IPS-20b (cell line): ENCODE measurements around the gene TMIGD3.

Source experiments
- H3K27ac ChIP-seq: one replicate; pipeline ENCODE4 v1.5.1; 2013; ENCODE audit warnings: low read length
- H3K27me3 ChIP-seq: 2 replicates; pipeline ENCODE4 v1.6.1; 2013; ENCODE audit warnings: mild to moderate bottlenecking, low read length, inconsistent platforms; ENCODE audit not compliant: insufficient read depth
- H3K36me3 ChIP-seq: 2 replicates; pipeline ENCODE4 v1.6.1; 2013; ENCODE audit warnings: low read depth, mild to moderate bottlenecking, inconsistent platforms, low read length, moderate library complexity; ENCODE audit not compliant: insufficient read depth
- H3K4me1 ChIP-seq: 2 replicates; pipeline ENCODE4 v1.6.1; 2013; ENCODE audit warnings: mild to moderate bottlenecking, control low read depth, inconsistent platforms, low read length, moderate library complexity; ENCODE audit not compliant: insufficient read depth
- H3K4me3 ChIP-seq: 2 replicates; pipeline ENCODE4 v1.5.1; 2013; ENCODE audit warnings: mild to moderate bottlenecking, low read length, inconsistent platforms
- H3K9ac ChIP-seq: 2 replicates; pipeline ENCODE4 v1.6.1; 2013; ENCODE audit warnings: low read depth, mild to moderate bottlenecking, inconsistent platforms, low read length, moderate library complexity
- H3K9me3 ChIP-seq: 2 replicates; pipeline ENCODE4 v1.6.1; 2013; ENCODE audit warnings: mild to moderate bottlenecking, low read depth, low read length, inconsistent platforms; ENCODE audit not compliant: insufficient read depth

TMIGD3 gene

DNA sequence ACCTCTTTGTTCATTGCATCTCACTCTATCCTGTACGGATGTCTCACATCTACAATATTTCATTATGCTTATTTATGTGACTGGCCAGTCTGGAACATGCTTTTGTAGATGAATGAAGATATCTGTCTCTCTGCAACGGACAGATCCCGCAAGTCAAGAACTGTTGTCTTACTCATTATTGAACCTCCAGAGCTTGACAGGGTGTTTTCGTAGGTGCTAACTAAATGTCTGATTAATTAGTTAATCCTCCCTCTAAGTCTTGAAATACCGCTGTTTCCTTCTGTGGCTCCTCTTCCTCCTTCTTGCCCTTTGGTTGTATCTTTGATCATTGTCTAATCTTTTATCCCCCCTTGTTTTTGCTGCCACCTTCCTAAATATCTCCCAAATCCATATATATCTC is 32.8 kb downstream of the TMIGD3 start:
- Histone ChIP-seq H3K27me3 (no peaks in the 10 kb centered on the region), H3K27ac (no peak overlapping the region), H3K36me3 (no peaks in the 10 kb centered on the region), H3K9ac (no peak overlapping the region), H3K4me1 (no peaks in the 10 kb centered on the region), H3K4me3 (no peak overlapping the region), H3K9me3 (no peaks in the 10 kb centered on the region)

- no peak overlapping the region for H3K27ac ChIP-seq
- H3K9me3 ChIP-seq: no peaks in the 10 kb centered on the region
- no peaks in the 10 kb centered on the region for H3K4me1 ChIP-seq
- no peaks in the 10 kb centered on the region for H3K36me3 ChIP-seq
- H3K27me3 ChIP-seq: no peaks in the 10 kb centered on the region
- H3K9ac ChIP-seq: no peak overlapping the region
- H3K4me3 ChIP-seq: no peak overlapping the region
These were observed 33.9 kb downstream of the TMIGD3 start for GRCh38 chr1:111469539-111469938.

- no peak overlapping the region for H3K9ac ChIP-seq
- no peaks in the 10 kb centered on the region for H3K9me3 ChIP-seq
- no peaks in the 10 kb centered on the region for H3K27me3 ChIP-seq
- no peaks in the 10 kb centered on the region for H3K4me1 ChIP-seq
- no peak overlapping the region for H3K4me3 ChIP-seq
- H3K27ac ChIP-seq: no peak overlapping the region
- no peaks in the 10 kb centered on the region for H3K36me3 ChIP-seq
These were observed 34.7 kb downstream of the TMIGD3 start for GRCh38 chr1:111468717-111469100.

DNA sequence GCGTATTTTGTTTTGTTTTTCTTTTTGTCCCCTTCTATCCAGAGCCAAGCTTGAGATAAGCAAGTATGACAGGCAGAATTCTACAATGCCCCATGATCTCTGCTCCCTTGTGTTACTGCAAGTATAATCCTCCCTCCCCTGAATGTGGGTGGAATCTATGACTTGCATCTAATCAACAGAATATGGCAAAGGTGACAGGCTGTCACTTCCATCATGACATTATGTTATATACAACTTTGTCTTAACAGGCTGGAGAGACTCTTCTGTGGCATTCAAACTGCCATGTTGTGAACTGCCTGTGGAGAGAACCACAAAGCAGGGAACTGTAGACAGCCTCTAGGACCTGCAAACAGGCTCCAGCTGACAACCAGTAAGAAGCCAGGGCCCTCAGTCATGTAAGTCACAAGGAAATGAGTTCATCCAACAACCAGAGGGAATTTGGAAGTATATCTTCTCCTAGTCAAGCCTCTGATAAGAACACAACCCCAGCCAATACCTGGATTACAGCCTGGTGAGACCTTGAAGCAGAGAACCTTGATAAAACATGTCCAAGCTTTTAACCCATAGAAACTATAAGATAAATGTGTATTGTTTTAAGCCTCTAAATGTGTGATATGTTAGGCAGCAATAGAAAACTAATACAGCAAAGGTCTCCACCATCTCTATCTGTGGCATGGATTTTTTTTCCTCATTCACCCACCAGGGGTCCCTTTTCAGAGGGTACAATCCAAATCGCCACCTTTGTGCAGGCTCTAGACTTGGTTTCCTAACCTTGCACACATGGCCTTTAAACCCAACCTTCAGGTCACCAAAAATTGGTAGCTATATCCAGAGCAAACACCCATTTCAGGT is 35.3 kb downstream of the TMIGD3 start:
- H3K4me1 ChIP-seq: no peaks in the 10 kb centered on the region
- H3K27ac ChIP-seq: no peak overlapping the region
- H3K9me3 ChIP-seq: no peaks in the 10 kb centered on the region
- no peak overlapping the region for H3K9ac ChIP-seq
- no peak overlapping the region for H3K4me3 ChIP-seq
- H3K36me3 ChIP-seq: no peaks in the 10 kb centered on the region
- H3K27me3 ChIP-seq: no peaks in the 10 kb centered on the region

- Histone ChIP-seq H3K9me3 (no peaks in the 10 kb centered on the region), H3K27me3 (no peaks in the 10 kb centered on the region), H3K4me3 (no peak overlapping the region), H3K4me1 (no peaks in the 10 kb centered on the region), H3K27ac (no peak overlapping the region), H3K36me3 (peaks cover 11% of the 10 kb centered on the region), H3K9ac (no peak overlapping the region)
These were observed 37.0 kb downstream of the TMIGD3 start for GRCh38 chr1:111466480-111466879.

GRCh38 chr1:111465754-111466153 is 37.7 kb downstream of the TMIGD3 start:
- Histone ChIP-seq H3K9ac (no peak overlapping the region), H3K4me3 (no peak overlapping the region), H3K36me3 (peaks cover 19% of the 10 kb centered on the region), H3K27ac (no peak overlapping the region), H3K9me3 (no peaks in the 10 kb centered on the region), H3K4me1 (no peaks in the 10 kb centered on the region), H3K27me3 (no peaks in the 10 kb centered on the region)

DNA sequence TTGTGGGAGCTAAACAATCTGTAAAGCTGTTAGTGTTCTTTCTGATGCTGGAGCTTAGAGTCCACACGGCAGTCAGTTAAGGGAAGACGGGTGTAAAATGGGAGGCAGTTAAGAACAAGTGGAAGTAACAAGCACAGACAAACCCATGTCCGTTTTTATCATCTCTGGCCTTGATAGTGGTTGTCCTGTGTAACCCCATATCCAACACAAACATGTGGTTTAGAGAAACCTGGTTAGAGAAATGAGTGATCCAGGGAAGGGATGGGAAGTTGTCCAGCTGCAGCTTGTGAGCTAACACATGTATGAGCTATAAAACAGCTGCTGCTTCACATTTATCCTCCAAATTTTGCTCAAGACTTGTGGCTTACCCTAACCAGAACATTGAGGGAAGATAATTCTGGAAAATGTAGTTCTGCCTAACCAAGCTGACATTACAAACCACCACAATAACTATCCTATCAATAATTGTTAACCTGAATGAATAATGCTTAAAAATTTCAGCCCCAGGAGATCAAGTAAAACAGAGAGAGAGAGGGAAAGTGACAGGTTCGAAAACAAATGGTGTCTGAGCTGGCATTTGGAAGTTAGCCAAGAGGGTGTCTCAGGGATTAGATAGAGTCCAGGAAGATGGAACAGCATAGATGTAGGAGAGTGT is 40.3 kb downstream of the TMIGD3 start:
- Histone ChIP-seq H3K36me3 (peaks cover 44% of the 10 kb centered on the region), H3K4me1 (no peaks in the 10 kb centered on the region), H3K27ac (no peak overlapping the region)

DNA sequence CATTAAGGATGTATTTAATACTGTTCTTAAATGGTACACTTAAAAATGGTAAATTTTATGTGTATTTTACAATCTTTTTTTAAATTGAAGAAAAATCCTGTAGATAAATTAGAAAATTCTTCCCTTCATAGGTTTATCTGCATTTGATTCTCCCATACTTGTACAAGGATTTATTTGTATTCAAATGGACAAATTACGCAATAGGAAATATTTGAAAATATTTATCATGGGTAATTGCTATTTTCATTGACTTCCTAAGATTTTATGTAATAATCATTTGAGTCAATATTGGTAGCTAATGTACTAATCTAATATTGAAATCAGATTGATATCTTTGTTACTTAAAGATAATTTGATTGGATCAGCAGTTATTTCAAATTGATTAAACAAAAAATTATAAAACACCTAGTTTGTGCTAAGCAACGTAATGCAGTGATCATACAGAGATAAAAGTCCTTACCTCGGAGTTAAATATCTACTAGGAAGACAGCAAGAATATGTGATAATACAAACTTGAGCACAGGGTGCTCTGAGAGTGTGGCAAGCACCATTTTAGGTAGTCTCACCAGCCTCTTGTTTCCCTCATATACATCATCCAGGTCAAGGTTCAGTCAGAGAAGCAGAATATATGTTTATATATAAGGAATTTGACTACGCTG is 40.9 kb downstream of the TMIGD3 start:
- Histone ChIP-seq H3K9me3 (no peaks in the 10 kb centered on the region), H3K36me3 (peaks cover 50% of the 10 kb centered on the region), H3K27ac (no peak overlapping the region), H3K4me3 (no peak overlapping the region), H3K9ac (no peak overlapping the region), H3K4me1 (no peaks in the 10 kb centered on the region), H3K27me3 (no peaks in the 10 kb centered on the region)

More for the DNA sequence above, 40.3 kb downstream of the TMIGD3 start:
- H3K9me3 ChIP-seq: no peaks in the 10 kb centered on the region
- H3K9ac ChIP-seq: no peak overlapping the region
- H3K4me3 ChIP-seq: no peak overlapping the region
- H3K27me3 ChIP-seq: no peaks in the 10 kb centered on the region

DNA sequence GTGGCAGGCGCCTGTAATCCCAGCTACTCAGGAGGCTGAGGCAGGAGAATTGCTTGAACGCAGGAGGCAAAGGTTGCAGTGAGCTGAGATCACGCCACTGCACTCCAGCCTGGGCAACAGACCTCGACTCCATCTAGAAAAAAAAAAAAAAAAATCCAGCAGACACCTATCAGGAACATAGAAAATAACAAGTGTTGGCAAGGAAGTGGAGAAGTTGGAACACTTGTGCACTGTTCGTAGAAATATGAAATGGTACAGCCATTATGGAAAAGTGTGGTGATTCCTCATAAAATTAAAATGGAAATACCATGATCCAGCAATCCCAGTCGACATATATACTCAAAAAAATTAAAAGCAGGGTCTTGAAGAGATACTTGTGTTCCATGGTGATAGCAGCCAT is 41.7 kb downstream of the TMIGD3 start:
- Histone ChIP-seq H3K4me3 (no peak overlapping the region), H3K36me3 (peaks cover 58% of the 10 kb centered on the region), H3K9me3 (no peaks in the 10 kb centered on the region), H3K4me1 (no peaks in the 10 kb centered on the region), H3K9ac (no peak overlapping the region), H3K27ac (no peak overlapping the region), H3K27me3 (no peaks in the 10 kb centered on the region)

DNA sequence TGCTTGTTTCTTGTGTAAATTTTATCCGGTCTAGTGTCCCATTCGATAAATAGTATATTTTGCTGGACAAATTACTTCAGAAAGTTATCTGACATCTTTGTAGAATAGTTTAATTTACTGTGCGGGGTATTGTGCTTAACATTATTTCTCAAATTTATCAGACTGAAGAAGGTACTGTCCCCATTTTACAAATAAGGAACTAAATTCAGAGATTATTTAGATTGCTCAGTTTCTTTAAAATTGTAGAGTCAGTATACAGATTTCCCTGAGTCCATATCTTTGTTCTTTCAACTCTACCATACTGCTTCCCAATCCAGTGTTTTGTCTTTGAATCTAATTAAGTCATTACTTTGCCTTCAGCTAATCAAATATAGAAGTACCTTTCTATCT is 47.8 kb downstream of the TMIGD3 start:
- no peak overlapping the region for H3K4me3 ChIP-seq
- H3K9ac ChIP-seq: no peak overlapping the region
- no peak overlapping the region for H3K27ac ChIP-seq
- no peaks in the 10 kb centered on the region for H3K4me1 ChIP-seq
- no peaks in the 10 kb centered on the region for H3K27me3 ChIP-seq
- H3K36me3 ChIP-seq: peaks cover 87% of the 10 kb centered on the region
- no peaks in the 10 kb centered on the region for H3K9me3 ChIP-seq

DNA sequence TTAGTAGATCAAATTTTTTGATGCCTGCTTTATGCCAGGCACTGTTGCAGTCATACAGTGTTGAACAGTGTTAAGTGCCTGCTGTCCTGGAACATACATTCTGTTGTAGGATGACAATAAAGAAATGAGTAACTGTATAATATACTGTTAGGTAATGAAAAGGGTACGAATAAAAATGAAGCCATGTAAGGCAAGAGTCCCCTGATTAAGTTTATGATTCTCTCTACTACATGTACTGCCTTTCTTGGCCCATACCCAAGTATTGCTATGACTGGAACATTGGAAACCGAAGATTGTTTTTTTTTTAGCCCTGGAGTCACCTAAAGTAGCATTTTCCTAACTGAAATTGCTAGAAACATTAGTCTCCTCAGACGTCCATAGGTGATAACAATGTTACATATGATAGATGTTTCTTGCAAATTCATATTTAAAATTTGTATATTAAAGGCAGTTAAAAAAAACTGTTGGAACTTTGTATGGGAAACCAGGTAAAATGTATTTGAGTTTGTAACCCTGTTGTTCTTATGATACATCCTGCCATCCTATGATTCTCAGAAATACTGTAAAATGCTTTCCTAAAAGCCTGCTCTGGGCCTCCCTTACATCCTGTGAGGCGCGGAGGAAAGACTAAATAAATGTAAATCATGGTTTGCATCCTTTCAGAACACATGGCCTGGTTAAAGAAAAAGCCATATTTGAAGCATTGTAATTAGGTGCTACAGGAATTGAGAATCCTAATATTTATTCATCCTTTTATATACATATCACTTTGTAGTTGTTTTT is 48.4 kb downstream of the TMIGD3 start:
- Histone ChIP-seq H3K27me3 (no peaks in the 10 kb centered on the region), H3K9me3 (no peaks in the 10 kb centered on the region), H3K4me1 (no peaks in the 10 kb centered on the region), H3K27ac (no peak overlapping the region), H3K4me3 (no peak overlapping the region), H3K9ac (no peak overlapping the region), H3K36me3 (peaks cover 83% of the 10 kb centered on the region)
